ENCODE data around the gene SPART.

DNA sequence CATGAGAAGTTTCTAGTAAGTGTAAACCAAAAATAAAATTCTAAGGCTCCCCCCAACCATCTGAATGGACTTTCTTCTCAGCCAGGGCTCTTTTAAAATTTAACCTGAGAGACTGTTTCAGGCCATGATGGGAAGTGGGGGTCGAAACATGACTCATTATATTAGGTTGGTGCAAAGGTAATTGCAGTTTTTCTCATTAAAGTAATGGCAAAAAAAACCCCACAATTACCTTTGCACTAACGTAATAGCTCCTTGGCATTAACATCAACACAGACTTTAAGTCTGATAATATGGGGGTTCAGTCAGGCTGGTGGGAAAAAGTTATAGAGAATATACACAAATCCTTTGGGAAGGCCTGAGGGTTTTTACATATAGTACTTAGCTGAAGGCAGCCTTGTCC lies 9.4 kb upstream of the SPART start:
- no peak for TF ChIP-seq EZH2phosphoT487 (conservative IDR thresholded peaks at IDR 0.05; ENCODE audit: low read length)
- TF ChIP-seq, protein P1, sequence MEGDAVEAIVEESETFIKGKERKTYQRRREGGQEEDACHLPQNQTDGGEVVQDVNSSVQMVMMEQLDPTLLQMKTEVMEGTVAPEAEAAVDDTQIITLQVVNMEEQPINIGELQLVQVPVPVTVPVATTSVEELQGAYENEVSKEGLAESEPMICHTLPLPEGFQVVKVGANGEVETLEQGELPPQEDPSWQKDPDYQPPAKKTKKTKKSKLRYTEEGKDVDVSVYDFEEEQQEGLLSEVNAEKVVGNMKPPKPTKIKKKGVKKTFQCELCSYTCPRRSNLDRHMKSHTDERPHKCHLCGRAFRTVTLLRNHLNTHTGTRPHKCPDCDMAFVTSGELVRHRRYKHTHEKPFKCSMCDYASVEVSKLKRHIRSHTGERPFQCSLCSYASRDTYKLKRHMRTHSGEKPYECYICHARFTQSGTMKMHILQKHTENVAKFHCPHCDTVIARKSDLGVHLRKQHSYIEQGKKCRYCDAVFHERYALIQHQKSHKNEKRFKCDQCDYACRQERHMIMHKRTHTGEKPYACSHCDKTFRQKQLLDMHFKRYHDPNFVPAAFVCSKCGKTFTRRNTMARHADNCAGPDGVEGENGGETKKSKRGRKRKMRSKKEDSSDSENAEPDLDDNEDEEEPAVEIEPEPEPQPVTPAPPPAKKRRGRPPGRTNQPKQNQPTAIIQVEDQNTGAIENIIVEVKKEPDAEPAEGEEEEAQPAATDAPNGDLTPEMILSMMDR (IDR thresholded peaks at IDR 0.05; ENCODE audit: insufficient read depth, low read length, poor library complexity, severe bottlenecking), result no peak

All from SU-DHL-6 (cell line).